Activated CD8-positive, alpha-beta memory T cell treated with anti-CD3 and anti-CD28 coated beads for 1 hour (primary cell): ENCODE data around the gene CCDC85C.

Experiments
- DNase-seq, 2 donors: peaks; one replicate each; pipeline ENCODE4 v3.0.0-alpha.2; 2020; ENCODE audit warnings: low read depth in 1 of 2; ENCODE audit errors: extremely low read depth in 1 of 2

CCDC85C gene

DNA sequence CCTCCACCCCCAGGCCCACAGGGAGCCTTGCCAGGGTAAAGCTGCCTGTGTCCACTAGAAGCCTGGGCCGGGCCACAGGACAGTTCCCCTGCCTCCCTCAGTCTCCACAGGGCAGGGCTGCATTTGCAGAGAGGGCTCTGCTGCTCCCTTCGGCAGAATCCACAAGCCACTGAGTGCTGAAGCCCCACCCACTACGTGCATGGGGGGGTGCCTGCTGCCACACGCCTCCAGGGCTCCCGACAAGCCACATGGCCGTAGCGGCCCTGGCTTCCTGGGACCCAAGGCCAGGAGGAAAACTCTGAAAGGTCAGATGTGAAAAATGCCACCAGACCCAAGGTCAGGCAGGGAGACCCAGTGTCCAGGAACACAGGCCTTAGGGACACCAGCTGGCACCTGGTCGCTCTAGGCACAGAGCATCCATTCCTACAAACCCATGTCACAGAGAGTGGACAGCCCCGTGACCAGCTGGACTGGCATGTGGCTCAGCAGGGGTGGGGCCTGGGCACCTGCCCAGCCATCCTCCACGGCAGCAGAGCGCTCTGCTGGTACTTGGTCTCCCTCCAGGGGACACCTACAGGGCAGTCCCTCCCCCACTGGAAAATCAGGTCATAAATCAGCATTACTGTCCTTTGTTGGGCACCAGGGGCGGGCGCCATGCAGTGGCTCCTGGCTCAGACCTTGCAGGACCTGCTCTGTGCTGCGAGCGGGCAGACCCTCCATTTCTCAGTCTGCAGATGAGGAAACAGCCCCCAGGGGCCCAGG lies 42.9 kb downstream of the CCDC85C start:
- no peak for DNase-seq

GRCh38 chr14:99560403-99560802 lies 43.6 kb downstream of the CCDC85C start:
- DNase-seq, result no peak

DNA sequence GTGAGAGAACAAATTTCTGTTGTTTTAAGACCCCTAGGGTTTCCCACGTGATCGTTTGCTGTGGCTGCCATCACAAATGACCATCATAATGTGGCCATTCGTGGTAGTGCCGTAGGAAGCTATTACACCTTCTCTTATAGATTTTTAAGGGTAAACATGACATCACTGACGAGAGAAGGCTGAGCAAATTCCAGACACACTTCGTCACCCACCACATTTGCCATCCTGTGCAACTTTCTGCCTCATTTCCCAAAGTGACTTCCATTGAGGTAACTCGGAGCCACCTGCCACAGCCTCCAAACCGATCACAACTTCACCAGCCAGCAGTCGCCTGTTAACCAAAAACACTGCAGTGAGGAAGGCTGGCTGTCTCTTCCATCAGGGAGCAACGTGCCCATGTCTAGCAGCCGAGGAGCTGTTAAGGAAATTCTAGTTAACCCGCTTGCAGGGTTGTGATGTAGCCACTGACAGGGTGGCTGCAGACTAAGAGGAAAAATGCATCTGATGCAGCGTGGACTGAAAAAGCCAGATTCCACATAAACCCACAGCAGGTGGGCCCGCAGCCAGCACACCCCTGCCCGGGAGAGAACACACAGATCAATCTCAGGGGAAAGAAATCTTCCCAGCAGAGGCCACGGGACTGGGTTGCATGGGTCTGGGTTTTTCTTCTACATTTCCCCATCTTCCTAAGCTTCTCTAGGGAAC lies 44.6 kb downstream of the CCDC85C start:
- DNase-seq, result no peak

GRCh38 chr14:99556134-99556791 lies 47.7 kb downstream of the CCDC85C start:
- no peak for DNase-seq

- no peak for DNase-seq
Observed at GRCh38 chr14:99554757-99555531, 49.1 kb downstream of the CCDC85C start.

DNA sequence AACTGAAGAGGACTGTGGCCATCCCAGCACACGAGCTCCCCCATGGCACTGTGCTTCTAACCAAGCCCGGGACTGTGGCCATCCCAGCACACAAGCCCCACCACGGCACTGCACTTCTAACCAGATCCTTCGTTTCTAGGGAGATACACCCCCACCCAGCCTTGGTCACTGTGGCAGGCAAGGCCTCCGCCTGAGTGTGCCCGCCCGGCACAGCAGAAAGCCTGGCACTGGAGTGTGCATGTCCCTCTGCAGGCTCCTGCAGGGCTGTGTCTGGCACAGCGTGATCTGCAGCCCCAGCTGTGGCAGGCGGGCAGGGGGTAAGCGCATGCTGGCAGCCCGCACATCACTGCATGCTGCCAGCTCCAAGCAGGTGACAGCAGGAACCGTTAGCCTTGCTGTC lies 49.8 kb downstream of the CCDC85C start:
- DNase-seq, result no peak

GRCh38 chr14:99552572-99553216 lies 51.3 kb downstream of the CCDC85C start:
- no peak for DNase-seq

- no peak for DNase-seq
Observed at GRCh38 chr14:99552021-99552553, 51.9 kb downstream of the CCDC85C start.

- DNase-seq, result no peak
Observed at GRCh38 chr14:99551034-99551922, 52.7 kb downstream of the CCDC85C start.

DNA sequence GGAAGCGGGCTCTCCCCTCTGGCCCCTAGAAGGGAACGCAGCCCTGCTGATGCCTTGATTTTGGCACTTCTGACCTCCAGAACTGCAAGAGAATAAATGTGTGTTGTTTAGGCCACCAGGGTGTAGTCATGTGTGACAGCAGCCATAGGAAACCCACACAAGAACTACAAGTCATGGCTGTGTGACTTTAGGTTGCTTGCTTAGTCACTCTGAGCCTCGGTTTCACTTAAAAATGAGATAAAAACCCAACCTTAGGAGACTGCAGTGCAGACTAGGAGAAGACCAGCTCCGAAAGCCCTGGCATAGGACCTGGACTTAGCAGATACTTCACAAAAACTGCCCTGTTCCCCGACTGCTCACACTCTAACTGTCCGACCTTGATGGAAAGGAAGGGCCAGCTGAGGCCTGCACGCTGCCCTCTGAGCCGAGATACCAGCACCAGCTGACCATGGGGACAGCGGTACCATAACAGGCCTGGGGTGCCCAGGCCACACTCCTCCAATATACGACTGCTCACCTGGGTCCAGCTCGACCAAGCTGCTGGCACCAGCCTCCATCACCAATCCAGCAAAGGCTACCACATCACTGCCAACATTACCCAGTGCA lies 53.5 kb downstream of the CCDC85C start:
- DNase-seq, result no peak

- DNase-seq, result no peak
Observed at GRCh38 chr14:99549684-99550083, 54.3 kb downstream of the CCDC85C start.

GRCh38 chr14:99548871-99549515 lies 55.0 kb downstream of the CCDC85C start:
- DNase-seq, result no peak

GRCh38 chr14:99548255-99548654 lies 55.8 kb downstream of the CCDC85C start:
- DNase-seq, result no peak

DNA sequence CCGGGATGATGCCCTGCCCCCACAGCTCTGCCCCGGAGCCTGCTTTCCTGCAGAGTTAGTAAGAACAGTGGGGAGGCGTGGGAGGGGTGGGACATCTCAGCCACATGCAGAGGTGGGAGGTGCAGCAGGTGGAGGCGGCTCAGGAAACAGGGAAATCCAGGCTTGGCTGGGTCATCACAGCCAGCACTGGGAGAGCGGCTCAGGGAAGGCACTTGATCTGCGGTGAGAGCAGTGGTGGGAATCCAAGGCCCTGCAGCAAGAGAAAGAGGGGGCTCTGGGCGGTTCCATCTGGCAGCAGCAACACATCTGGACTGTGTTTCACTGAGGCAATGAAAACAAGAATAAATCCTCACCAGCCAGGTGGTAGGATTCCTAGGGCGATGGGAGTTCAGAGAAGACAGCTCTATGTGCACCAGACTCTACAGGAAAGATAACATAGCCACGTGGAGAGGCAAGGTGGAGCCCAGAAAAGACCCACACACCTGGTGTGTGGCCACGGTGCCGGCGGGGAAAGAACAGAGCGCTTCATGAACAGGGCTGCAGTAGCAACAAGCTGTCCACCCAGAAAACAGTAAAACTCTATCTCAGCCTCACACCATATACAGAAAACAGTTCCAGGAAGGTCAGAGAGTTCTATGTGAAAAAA lies 57.6 kb downstream of the CCDC85C start:
- no peak for DNase-seq

DNA sequence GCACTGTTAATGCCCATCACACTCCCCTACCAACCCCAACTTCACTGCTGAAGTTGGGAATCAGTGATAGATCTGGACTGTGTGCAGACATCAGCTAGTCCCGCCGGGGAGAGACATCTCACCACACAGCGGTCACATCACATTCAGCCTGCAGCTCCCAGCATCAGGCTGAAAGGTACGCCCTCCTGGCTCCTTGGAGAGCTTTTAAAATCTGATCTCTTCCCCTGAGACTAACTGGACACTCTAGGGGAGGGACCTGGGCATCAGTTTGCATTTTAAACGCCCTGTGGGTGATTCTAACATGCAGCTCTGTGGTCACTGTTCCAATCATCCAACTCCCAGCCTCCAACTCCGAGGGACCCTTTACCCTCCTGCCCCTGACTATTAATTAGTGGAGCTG lies 58.4 kb downstream of the CCDC85C start:
- no peak for DNase-seq

- no peak for DNase-seq
Observed at GRCh38 chr14:99544991-99545390, 59.0 kb downstream of the CCDC85C start.

DNA sequence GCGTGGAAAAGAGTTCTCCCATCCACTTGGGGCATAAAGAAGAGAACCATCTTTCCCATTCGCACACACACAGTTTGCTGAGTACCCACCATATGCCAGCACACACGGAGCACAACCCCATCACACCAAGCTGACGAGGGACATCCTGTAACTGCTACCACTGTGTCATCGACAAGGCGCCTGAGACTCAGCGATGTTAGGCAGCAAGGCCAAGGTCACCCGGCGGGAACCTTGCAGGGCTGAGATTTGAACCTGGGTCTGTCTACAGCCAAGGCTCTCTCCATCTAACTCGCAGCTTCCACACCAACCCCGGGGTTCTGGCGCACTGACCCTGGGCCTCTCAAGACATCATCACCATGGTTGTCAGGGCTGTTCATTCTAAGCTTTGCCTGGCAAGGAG lies 60.0 kb downstream of the CCDC85C start:
- DNase-seq, result no peak

DNA sequence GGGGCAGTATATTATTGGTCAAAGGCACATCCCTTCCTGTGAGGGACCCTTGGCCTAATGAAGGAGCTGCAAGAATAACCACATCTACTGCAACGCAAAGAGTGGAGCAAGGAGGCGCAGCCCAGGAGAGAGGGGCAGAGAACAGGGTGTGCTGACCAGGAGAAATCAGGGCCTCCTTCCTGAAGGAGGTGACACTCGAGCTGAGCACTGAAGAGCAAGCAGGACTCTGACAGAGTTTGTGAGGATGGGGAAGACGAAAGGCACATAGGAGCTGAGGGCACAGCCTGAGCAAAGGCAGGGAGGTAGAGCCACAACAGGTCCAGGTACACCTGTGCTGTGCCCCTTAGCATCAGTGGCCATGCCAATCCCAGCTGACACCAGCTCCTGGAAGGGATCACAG lies 60.6 kb downstream of the CCDC85C start:
- DNase-seq, result no peak
